Measurements from ENCODE around the gene SMIM43.

The SMIM43 gene

GRCh38 chr4:121783210-121783609, 18.2 kb upstream of the SMIM43 start:
- TF ChIP-seq CTCF (IDR thresholded peaks at IDR 0.05; ENCODE audit: insufficient read depth, missing control alignments) = no peak
- DNase-seq (ENCODE audit: insufficient read length, low spot score) (no peak), FAIRE-seq (no peak)

- TF ChIP-seq CTCF (IDR thresholded peaks at IDR 0.05; ENCODE audit: insufficient read depth, missing control alignments) = no peak
- FAIRE-seq (no peak), DNase-seq (ENCODE audit: insufficient read length, low spot score) (no peak)
Measured at GRCh38 chr4:121778991-121779628, 14.1 kb upstream of the SMIM43 start.

- FAIRE-seq (no peak), DNase-seq (ENCODE audit: insufficient read length, low spot score) (no peak)
- TF ChIP-seq CTCF (IDR thresholded peaks at IDR 0.05; ENCODE audit: insufficient read depth, missing control alignments) = no peak
Measured at GRCh38 chr4:121777625-121778024, 12.7 kb upstream of the SMIM43 start.

- FAIRE-seq (no peak), DNase-seq (ENCODE audit: insufficient read length, low spot score) (no peak)
- TF ChIP-seq CTCF (IDR thresholded peaks at IDR 0.05; ENCODE audit: insufficient read depth, missing control alignments) = no peak
Measured at GRCh38 chr4:121776610-121777401, 11.8 kb upstream of the SMIM43 start.

GRCh38 chr4:121773883-121774282, 8.9 kb upstream of the SMIM43 start:
- TF ChIP-seq CTCF (IDR thresholded peaks at IDR 0.05; ENCODE audit: insufficient read depth, missing control alignments) = no peak
- no peak for DNase-seq (ENCODE audit: insufficient read length, low spot score)
- no peak for FAIRE-seq

GRCh38 chr4:121771869-121772268, 6.9 kb upstream of the SMIM43 start:
- FAIRE-seq (no peak), DNase-seq (ENCODE audit: insufficient read length, low spot score) (no peak)
- TF ChIP-seq CTCF (IDR thresholded peaks at IDR 0.05; ENCODE audit: insufficient read depth, missing control alignments) = no peak

GRCh38 chr4:121769341-121769740, 4.4 kb upstream of the SMIM43 start:
- FAIRE-seq = no peak
- DNase-seq (ENCODE audit: insufficient read length, low spot score) = no peak
- TF ChIP-seq CTCF (IDR thresholded peaks at IDR 0.05; ENCODE audit: insufficient read depth, missing control alignments) = no peak

Data from D721Med (cell line).